Astrocyte (in vitro differentiated cells and primary cell): ENCODE measurements around the gene LMO7. TPM values are rescaled to one million over a fixed set of nuclear protein-coding genes. Genes with fewer than 3 reads are reported as not detected.
A peak's percentile ranks its signal among the peaks of the same experiment; 100 is the strongest.

ENCODE experiments used
- DNase-seq: peaks from one replicate; pipeline ENCODE4 v3.0.0-alpha.2; 2010; ENCODE audit warnings: low read depth
- FAIRE-seq: peaks from 2 replicates; lab custom pipeline; 2011; peaks lifted over from hg19 to GRCh38; lab: Jason Lieb, UNC
- H2AFZ ChIP-seq: 2 replicates; pipeline ENCODE4 v1.6.0; 2012; ENCODE audit warnings: low read depth, low read length, inconsistent platforms
- H3K27ac ChIP-seq: 2 replicates; pipeline ENCODE4 v1.5.1; 2011; ENCODE audit warnings: low read depth, low read length, inconsistent platforms
- H3K27me3 ChIP-seq: 2 replicates; pipeline ENCODE4 v1.6.0; 2011; ENCODE audit warnings: low read length, inconsistent platforms; ENCODE audit not compliant: insufficient read depth
- H3K36me3 ChIP-seq: 2 replicates; pipeline ENCODE4 v1.5.1; 2011; ENCODE audit warnings: low read length, inconsistent platforms; ENCODE audit not compliant: insufficient read depth
- H3K4me1 ChIP-seq: 2 replicates; pipeline ENCODE4 v1.5.1; 2011; ENCODE audit warnings: low read length, inconsistent platforms; ENCODE audit not compliant: insufficient read depth
- H3K4me2 ChIP-seq: 2 replicates; pipeline ENCODE4 v1.6.0; 2012; ENCODE audit warnings: low read length, inconsistent platforms
- H3K4me3 ChIP-seq: 2 replicates; pipeline ENCODE4 v1.5.1; 2011; ENCODE audit warnings: low read depth, mild to moderate bottlenecking, low read length, inconsistent platforms; ENCODE audit not compliant: insufficient read depth
- H3K79me2 ChIP-seq: 2 replicates; pipeline ENCODE4 v1.6.0; 2012; ENCODE audit warnings: mild to moderate bottlenecking, low read length, inconsistent platforms; ENCODE audit not compliant: insufficient read depth
- H3K9ac ChIP-seq: 2 replicates; pipeline ENCODE4 v1.6.0; 2012; ENCODE audit warnings: mild to moderate bottlenecking, low read length, inconsistent platforms
- H3K9me3 ChIP-seq: 2 replicates; pipeline ENCODE4 v1.5.1; 2012; ENCODE audit warnings: low read depth, mild to moderate bottlenecking, low read length, inconsistent platforms; ENCODE audit not compliant: insufficient read depth
- H4K20me1 ChIP-seq: 2 replicates; pipeline ENCODE4 v1.6.0; 2012; ENCODE audit warnings: low read length, inconsistent platforms; ENCODE audit not compliant: insufficient read depth
- H3K27ac Mint-ChIP-seq: one replicate; pipeline ENCODE4 v1.8.0; 2021; ENCODE audit warnings: mild to moderate bottlenecking, mixed read lengths; ENCODE audit not compliant: unreplicated experiment
- H3K27me3 Mint-ChIP-seq: one replicate; pipeline ENCODE4 v1.8.0; 2021; ENCODE audit warnings: low read depth, mixed read lengths; ENCODE audit not compliant: unreplicated experiment
- H3K36me3 Mint-ChIP-seq: one replicate; pipeline ENCODE4 v1.8.0; 2021; ENCODE audit warnings: low read depth, mixed read lengths; ENCODE audit not compliant: unreplicated experiment
- H3K4me1 Mint-ChIP-seq: one replicate; pipeline ENCODE4 v1.8.0; 2021; ENCODE audit warnings: low read depth, mixed read lengths; ENCODE audit not compliant: unreplicated experiment
- H3K4me3 Mint-ChIP-seq: one replicate; pipeline ENCODE4 v1.8.0; 2021; ENCODE audit warnings: mild to moderate bottlenecking, moderate library complexity, mixed read lengths; ENCODE audit not compliant: unreplicated experiment
- H3K9me3 Mint-ChIP-seq: one replicate; pipeline ENCODE4 v1.8.0; 2021; ENCODE audit warnings: mild to moderate bottlenecking, mixed read lengths; ENCODE audit not compliant: unreplicated experiment
- CTCF ChIP-seq: IDR thresholded peaks from 2 replicates; pipeline ENCODE4 v1.5.1; 2011; ENCODE audit warnings: low read depth, mild to moderate bottlenecking, inconsistent platforms, low read length, moderate library complexity; ENCODE audit not compliant: insufficient read depth
- EZH2 ChIP-seq: IDR thresholded peaks from 2 replicates; pipeline ENCODE4 v1.6.1; 2012; ENCODE audit warnings: mild to moderate bottlenecking, low read length, inconsistent platforms; ENCODE audit not compliant: insufficient read depth
- total RNA-seq: library from RNA; stranded (reverse); gene quantifications from 2 replicates; pipeline ENCODE4 v1.2.1, GENCODE V29; 2021

Gene LMO7
- total RNA-seq, 1 donor from 2014 or later: 52.2 TPM

GRCh38 chr13:75876142-75877050 is 240.3 kb downstream of the LMO7 start:
- Histone ChIP-seq H3K9ac (no peak overlapping the region), H3K4me2 (no peak overlapping the region), H2AFZ (peak overlapping the region; percentile 27), H3K9me3 (no peaks in the 10 kb centered on the region), H4K20me1 (no peaks in the 10 kb centered on the region), H3K36me3 (no peaks in the 10 kb centered on the region), H3K27me3 (no peaks in the 10 kb centered on the region), H3K27ac (no peak overlapping the region), H3K79me2 (no peaks in the 10 kb centered on the region), H3K4me1 (no peaks in the 10 kb centered on the region), H3K4me3 (no peak overlapping the region)
- Mint-ChIP-seq H3K36me3 (no peaks in the 10 kb centered on the region), H3K27me3 (no peaks in the 10 kb centered on the region), H3K4me1 (peaks cover 9% of the 10 kb centered on the region), H3K4me3 (no peak overlapping the region), H3K27ac (peak overlapping the region; percentile 14), H3K9me3 (no peaks in the 10 kb centered on the region)
- DNase-seq: peak; percentile 35
- TF ChIP-seq EZH2: no peak
- TF ChIP-seq CTCF: peak; percentile 96
- FAIRE-seq: peak; percentile 78

GRCh38 chr13:75877071-75877470 is 240.9 kb downstream of the LMO7 start:
- TF ChIP-seq EZH2 (no peak), CTCF (no peak)
- H4K20me1 ChIP-seq: no peaks in the 10 kb centered on the region
- FAIRE-seq (no peak), DNase-seq (no peak)
- H3K9me3 Mint-ChIP-seq: no peaks in the 10 kb centered on the region
- H3K9ac ChIP-seq: no peak overlapping the region
- H3K9me3 ChIP-seq: no peaks in the 10 kb centered on the region
- H3K27me3 ChIP-seq: no peaks in the 10 kb centered on the region
- H3K27me3 Mint-ChIP-seq: no peaks in the 10 kb centered on the region
- H3K36me3 Mint-ChIP-seq: no peaks in the 10 kb centered on the region
- H3K4me3 Mint-ChIP-seq: no peak overlapping the region
- H3K27ac Mint-ChIP-seq: peak overlapping the region; percentile 14
- H3K4me3 ChIP-seq: no peak overlapping the region
- H3K79me2 ChIP-seq: no peaks in the 10 kb centered on the region
- H3K27ac ChIP-seq: no peak overlapping the region
- H3K4me1 ChIP-seq: no peaks in the 10 kb centered on the region
- peaks cover 9% of the 10 kb centered on the region for H3K4me1 Mint-ChIP-seq
- peak overlapping the region; percentile 27 for H2AFZ ChIP-seq
- no peaks in the 10 kb centered on the region for H3K36me3 ChIP-seq
- no peak overlapping the region for H3K4me2 ChIP-seq

- Histone ChIP-seq H3K79me2 (no peaks in the 10 kb centered on the region), H2AFZ (no peak overlapping the region), H3K27me3 (no peaks in the 10 kb centered on the region), H3K36me3 (no peaks in the 10 kb centered on the region), H3K4me1 (no peaks in the 10 kb centered on the region), H3K9ac (no peak overlapping the region), H4K20me1 (no peaks in the 10 kb centered on the region), H3K9me3 (no peaks in the 10 kb centered on the region), H3K27ac (no peak overlapping the region), H3K4me3 (no peak overlapping the region), H3K4me2 (no peak overlapping the region)
- H3K36me3 Mint-ChIP-seq: no peaks in the 10 kb centered on the region
- no peak for TF ChIP-seq CTCF
- no peak for TF ChIP-seq EZH2
- FAIRE-seq: no peak
- no peak overlapping the region for H3K4me3 Mint-ChIP-seq
- DNase-seq: no peak
- no peaks in the 10 kb centered on the region for H3K27me3 Mint-ChIP-seq
- H3K4me1 Mint-ChIP-seq: peaks cover 9% of the 10 kb centered on the region
- H3K9me3 Mint-ChIP-seq: no peaks in the 10 kb centered on the region
- no peak overlapping the region for H3K27ac Mint-ChIP-seq
Observed at GRCh38 chr13:75879656-75880055, 243.5 kb downstream of the LMO7 start.
